Mesodermal cell (in vitro differentiated cells): ENCODE measurements around the gene KIF16B.

Source experiments
- H3K27ac ChIP-seq: 2 replicates; pipeline ENCODE4 v1.7.0; 2013; ENCODE audit warnings: mild to moderate bottlenecking, low read depth, low read length, moderate library complexity; ENCODE audit not compliant: severe bottlenecking
- H3K36me3 ChIP-seq: 2 replicates; pipeline ENCODE4 v1.7.1; 2013; ENCODE audit warnings: mild to moderate bottlenecking, low read length, moderate library complexity; ENCODE audit not compliant: control insufficient read depth, insufficient read depth
- H3K4me1 ChIP-seq: one replicate; pipeline ENCODE4 v1.7.1; 2013; ENCODE audit warnings: mild to moderate bottlenecking, low read length; ENCODE audit not compliant: insufficient read depth, control insufficient read depth, poor library complexity, severe bottlenecking
- H3K4me3 ChIP-seq: 2 replicates; pipeline ENCODE4 v1.7.0; 2013; ENCODE audit warnings: low read length, control low read depth, mild to moderate bottlenecking; ENCODE audit not compliant: insufficient read depth, poor library complexity, severe bottlenecking; ENCODE audit errors: extremely low read depth
- H3K9me3 ChIP-seq: 2 replicates; pipeline ENCODE4 v1.7.1; 2013; ENCODE audit warnings: mild to moderate bottlenecking, low read length, moderate library complexity; ENCODE audit not compliant: control insufficient read depth
- WGBS, 2 experiments: methylation state at CpG; one replicate each; pipeline ENCODE4 v1.1.5; 2013; ENCODE audit warnings: missing lambda C conversion rate in 2 of 2; ENCODE audit not compliant: insufficient coverage in 2 of 2; 5-methylcytosine and 5-hydroxymethylcytosine counted together

Gene KIF16B

GRCh38 chr20:16590041-16590633, 16.9 kb upstream of the KIF16B start:
- 83 to 98% methylated on average over 4 to 6 of the region's 7 CpGs for WGBS, 2 experiments
- no peaks in the 10 kb centered on the region for H3K36me3 ChIP-seq
- H3K4me1 ChIP-seq = no peaks in the 10 kb centered on the region
- H3K9me3 ChIP-seq = no peaks in the 10 kb centered on the region
- no peak overlapping the region for H3K27ac ChIP-seq
- H3K4me3 ChIP-seq = no peak overlapping the region

- Histone ChIP-seq H3K9me3 (no peaks in the 10 kb centered on the region), H3K4me1 (no peaks in the 10 kb centered on the region), H3K27ac (no peak overlapping the region), H3K36me3 (no peaks in the 10 kb centered on the region), H3K4me3 (no peak overlapping the region)
- 70 to 87% methylated on average over 4 to 5 of the region's 9 CpGs for WGBS, 2 experiments
Observed at GRCh38 chr20:16589623-16590022, 16.4 kb upstream of the KIF16B start.

- Histone ChIP-seq H3K4me3 (no peak overlapping the region), H3K4me1 (no peaks in the 10 kb centered on the region), H3K9me3 (no peaks in the 10 kb centered on the region), H3K27ac (no peak overlapping the region), H3K36me3 (no peaks in the 10 kb centered on the region)
- 82 to 83% methylated on average over 2 of the region's 5 CpGs for WGBS, 2 experiments
Observed at GRCh38 chr20:16588241-16588640, 15.0 kb upstream of the KIF16B start.

GRCh38 chr20:16587066-16587465, 13.8 kb upstream of the KIF16B start:
- Histone ChIP-seq H3K36me3 (no peaks in the 10 kb centered on the region), H3K4me3 (no peak overlapping the region), H3K9me3 (no peaks in the 10 kb centered on the region), H3K27ac (no peak overlapping the region), H3K4me1 (no peaks in the 10 kb centered on the region)
- 76 to 100% methylated on average over 1 to 2 of the region's 2 CpGs for WGBS, 2 experiments

- no peak overlapping the region for H3K27ac ChIP-seq
- no peaks in the 10 kb centered on the region for H3K9me3 ChIP-seq
- no peaks in the 10 kb centered on the region for H3K36me3 ChIP-seq
- 70 to 85% methylated on average over 2 of the region's 2 CpGs for WGBS, 2 experiments
- H3K4me1 ChIP-seq = no peaks in the 10 kb centered on the region
- H3K4me3 ChIP-seq = no peak overlapping the region
Observed at GRCh38 chr20:16583474-16583873, 10.2 kb upstream of the KIF16B start.

- no CpG with 5 or more reads among the region's 2 CpGs for WGBS, 2 experiments
- Histone ChIP-seq H3K9me3 (no peaks in the 10 kb centered on the region), H3K4me3 (no peak overlapping the region), H3K36me3 (no peaks in the 10 kb centered on the region), H3K4me1 (no peaks in the 10 kb centered on the region), H3K27ac (no peak overlapping the region)
Observed at GRCh38 chr20:16581241-16581640, 8.0 kb upstream of the KIF16B start.

GRCh38 chr20:16580620-16581019, 7.4 kb upstream of the KIF16B start:
- 86 to 92% methylated on average over 2 of the region's 2 CpGs for WGBS, 2 experiments
- H3K27ac ChIP-seq = no peak overlapping the region
- H3K4me3 ChIP-seq = no peak overlapping the region
- H3K4me1 ChIP-seq = no peaks in the 10 kb centered on the region
- H3K36me3 ChIP-seq = no peaks in the 10 kb centered on the region
- H3K9me3 ChIP-seq = no peaks in the 10 kb centered on the region

GRCh38 chr20:16580147-16580546, 6.9 kb upstream of the KIF16B start:
- H3K27ac ChIP-seq = no peak overlapping the region
- WGBS, 2 experiments = 49 to 76% methylated on average over 2 to 3 of the region's 3 CpGs

GRCh38 chr20:16576219-16576618, 3.0 kb upstream of the KIF16B start:
- H3K27ac ChIP-seq = no peak overlapping the region
- H3K9me3 ChIP-seq = peaks cover 4% of the 10 kb centered on the region
- no peak overlapping the region for H3K4me3 ChIP-seq
- WGBS, 2 experiments = 86 to 96% methylated on average over 5 to 6 of the region's 8 CpGs
- peaks cover 8% of the 10 kb centered on the region for H3K4me1 ChIP-seq
- H3K36me3 ChIP-seq = no peaks in the 10 kb centered on the region

More at GRCh38 chr20:16580147-16580546, 6.9 kb upstream of the KIF16B start:
- Histone ChIP-seq H3K4me1 (no peaks in the 10 kb centered on the region), H3K9me3 (no peaks in the 10 kb centered on the region), H3K4me3 (no peak overlapping the region), H3K36me3 (no peaks in the 10 kb centered on the region)

- Histone ChIP-seq H3K9me3 (peaks cover 4% of the 10 kb centered on the region), H3K4me1 (peaks cover 8% of the 10 kb centered on the region), H3K36me3 (no peaks in the 10 kb centered on the region), H3K27ac (no peak overlapping the region), H3K4me3 (peak overlapping the region; percentile 38)
- WGBS, 2 experiments = 53 to 62% methylated on average over 16 to 17 of the region's 18 CpGs
Observed at GRCh38 chr20:16575390-16576140, 2.3 kb upstream of the KIF16B start.
